A204.1 (cell line): ENCODE data around the gene SLX1A.
"Not testable (repeated sequence)": the region's sequence is repeated elsewhere in the genome, so short reads cannot be mapped to it uniquely, and the experiment has no call there.

ENCODE experiments used
- FAIRE-seq: peaks from 2 replicates; lab custom pipeline; 2012; peaks lifted over from hg19 to GRCh38; lab: Jason Lieb, UNC

The SLX1A gene

GRCh38 chr16:30193615-30194014 is at the start of gene SLX1A, which contains the start of gene BOLA2B:
Gene SLX1A, plus strand, starts transcription at chr16:30193875. Its CDS starts 210 bp downstream, at chr16:30194085.
Gene BOLA2B, minus strand, starts transcription at chr16:30193666. Its CDS starts 71 bp downstream, at chr16:30193595.
- peak; percentile 98 for FAIRE-seq

- FAIRE-seq, result no peak
These were observed 49.7 kb upstream of the SLX1A start for GRCh38 chr16:30144017-30144416.

GRCh38 chr16:30144917-30145316 is 48.8 kb upstream of the SLX1A start:
- FAIRE-seq, result peak; percentile 98

- no peak for FAIRE-seq
These were observed 48.0 kb upstream of the SLX1A start for GRCh38 chr16:30145657-30146056.

DNA sequence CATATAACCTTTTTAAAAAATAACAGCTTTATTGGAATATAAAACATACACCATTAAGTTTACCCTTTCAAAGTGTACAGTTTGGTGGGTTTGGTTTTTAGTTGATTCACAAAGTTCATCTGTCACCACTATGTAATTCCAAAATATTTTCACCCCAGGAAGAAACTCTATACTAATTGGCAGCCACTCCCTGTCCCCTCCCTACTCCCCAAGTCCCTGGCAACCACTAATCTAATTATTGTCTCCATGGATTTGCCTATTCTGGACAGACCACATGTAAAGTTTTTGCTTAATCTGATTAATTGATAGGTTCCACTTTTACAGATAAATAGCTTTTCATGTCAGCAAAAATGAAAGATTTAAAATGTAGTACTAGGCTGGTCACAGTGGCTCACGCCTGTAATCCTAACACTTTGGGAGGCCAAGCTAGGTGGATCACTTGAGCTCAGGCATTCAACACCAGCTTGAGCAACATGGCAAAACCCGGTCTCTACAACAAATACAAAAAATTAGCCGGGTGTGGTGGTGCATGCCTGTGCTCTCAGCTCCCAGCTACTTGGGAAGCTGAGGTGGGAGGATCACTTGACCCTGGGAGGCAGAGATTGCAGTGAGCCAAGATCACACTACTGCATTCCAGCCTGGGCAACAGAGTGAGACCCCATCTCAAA is 45.7 kb upstream of the SLX1A start:
- FAIRE-seq, result no peak

DNA sequence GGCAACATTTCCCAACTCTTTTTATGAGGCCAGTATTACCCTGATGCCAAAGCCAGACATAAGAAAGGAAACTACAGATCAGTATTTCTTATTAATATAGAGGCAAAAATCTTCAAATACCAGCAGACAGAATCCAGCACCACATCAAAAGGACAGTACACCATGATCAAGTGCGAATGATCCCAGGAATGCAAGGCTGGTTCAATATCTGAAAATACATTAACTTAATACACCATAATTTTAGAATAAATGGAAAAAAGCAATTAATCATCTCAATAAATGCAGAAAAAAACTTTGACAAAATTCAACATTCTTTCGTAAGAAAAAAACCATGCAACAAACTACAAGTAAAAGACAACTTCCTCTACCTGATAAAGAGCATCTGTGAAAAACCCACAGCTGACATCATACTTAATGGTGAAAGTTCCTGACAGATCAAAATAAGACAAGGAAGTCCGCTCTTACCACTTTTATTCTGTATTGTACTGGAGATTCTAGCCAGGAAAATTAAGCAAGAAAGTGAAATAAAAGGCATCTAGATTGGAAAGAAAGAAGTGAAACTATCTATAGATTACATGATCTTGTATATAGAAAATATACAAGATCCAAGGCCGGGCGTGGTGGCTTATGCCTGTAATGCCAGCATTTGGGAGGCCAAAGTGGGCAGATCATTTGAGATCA is 44.3 kb upstream of the SLX1A start:
- FAIRE-seq, result no peak

- no peak for FAIRE-seq
These were observed 42.6 kb upstream of the SLX1A start for GRCh38 chr16:30151091-30151490.

DNA sequence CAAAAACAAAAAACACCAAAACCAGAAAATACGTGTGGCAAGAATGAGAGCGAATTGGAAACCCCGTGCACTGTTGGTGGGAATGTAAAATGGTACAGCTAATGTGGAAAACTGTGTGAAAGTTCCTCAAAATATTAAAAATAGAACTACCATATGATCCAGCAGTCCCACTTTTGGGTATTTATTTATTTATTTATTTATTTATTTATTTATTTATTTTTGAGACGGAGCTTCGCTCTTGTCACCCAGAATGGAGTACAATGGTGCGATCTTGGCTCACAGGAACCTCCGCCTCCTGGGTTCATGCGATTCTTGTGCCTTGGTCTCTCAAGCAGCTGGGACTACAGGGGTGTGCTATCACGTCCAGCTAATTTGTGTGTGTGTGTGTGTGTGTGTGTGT is 41.2 kb upstream of the SLX1A start:
- no peak for FAIRE-seq

DNA sequence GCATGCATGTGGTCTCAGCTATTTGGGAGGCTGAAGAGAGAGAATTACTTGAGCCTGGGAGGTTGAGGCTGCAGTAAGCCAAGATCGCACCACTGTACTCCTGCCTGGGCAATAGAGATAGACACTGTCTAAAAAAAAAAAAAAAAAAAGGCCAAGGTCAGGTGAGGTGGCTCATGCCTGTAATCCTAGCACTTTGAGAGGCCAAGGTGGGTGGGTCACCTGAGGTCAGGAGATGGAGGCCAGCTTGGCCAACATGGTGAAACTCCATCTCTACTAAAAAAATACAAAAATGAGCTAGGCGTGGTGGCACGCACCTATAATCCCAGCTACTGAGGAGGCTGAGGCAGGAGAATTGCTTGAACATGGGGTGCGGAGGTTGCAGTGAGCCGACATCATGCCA is 38.5 kb upstream of the SLX1A start:
- no peak for FAIRE-seq

- FAIRE-seq, result no peak
These were observed 36.5 kb upstream of the SLX1A start for GRCh38 chr16:30157214-30157613.

DNA sequence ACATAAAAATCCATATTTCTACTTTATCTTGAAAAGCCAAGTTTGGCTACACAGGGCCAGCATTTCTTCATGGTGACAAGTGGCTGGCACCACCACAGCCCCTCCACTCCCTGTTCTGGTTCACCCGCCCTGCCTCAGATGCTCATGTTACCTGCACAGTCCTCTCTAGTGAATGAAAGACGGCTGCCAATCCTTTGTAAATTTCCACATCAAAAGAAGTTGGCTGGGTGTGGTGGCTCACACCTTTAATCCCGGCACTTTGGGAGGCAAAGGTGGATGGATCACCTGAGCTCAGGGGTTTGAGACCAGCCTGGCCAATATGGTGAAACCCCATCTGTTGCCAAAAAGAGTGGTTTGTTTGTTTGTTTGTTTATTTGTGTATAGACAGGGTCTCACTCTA is 30.1 kb upstream of the SLX1A start:
- no peak for FAIRE-seq

DNA sequence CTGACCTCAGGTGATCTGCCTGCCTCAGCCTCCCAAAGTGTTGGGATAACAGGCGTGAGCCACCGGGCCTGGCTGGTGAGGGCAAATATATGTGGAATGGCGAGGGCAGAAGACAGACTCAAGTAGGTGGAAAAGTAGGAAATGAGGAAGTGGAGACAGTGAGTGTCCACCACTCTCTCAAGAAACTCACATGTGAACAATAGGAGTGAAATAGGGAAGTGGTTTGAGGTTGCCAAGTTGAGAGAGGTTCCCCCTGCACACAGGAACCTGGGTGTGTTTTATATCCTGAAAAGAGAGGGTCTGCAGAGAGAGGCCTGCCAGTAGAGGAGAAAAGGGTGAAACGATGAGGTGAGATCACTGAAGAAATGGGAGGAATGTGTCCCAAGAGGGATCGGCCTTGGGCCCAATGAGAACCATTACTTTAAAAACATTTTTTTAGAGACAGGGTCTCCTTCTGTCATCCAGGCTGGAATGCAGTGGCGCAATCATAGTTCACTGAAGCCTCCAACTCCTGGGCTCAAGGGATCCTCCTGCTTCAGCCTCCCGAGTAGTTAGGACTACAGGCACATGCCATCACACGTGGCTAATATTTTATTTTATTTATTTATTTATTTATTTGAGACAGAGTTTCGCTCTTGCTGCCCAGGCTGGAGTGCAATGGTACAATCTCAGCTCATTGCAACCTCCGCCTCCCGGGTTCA is 27.3 kb upstream of the SLX1A start:
- FAIRE-seq, result no peak

DNA sequence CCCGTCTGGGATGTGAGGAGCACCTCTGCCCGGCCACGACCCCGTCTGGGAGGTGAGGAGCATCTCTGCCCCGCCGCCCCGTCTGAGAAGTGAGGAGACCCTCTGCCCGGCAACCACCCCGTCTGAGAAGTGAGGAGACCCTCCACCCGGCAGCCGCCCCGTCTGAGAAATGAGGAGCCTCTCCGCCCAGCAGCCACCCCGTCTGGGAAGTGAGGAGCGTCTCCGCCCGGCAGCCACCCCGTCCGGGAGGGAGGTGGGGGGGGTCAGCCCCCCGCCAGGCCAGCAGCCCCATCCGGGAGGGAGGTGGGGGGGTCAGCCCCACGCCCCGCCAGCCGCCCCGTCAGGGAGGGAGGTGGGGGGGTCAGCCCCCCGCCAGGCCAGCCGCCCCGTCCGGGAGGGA is 24.9 kb upstream of the SLX1A start:
- FAIRE-seq, result not testable (repeated sequence)

GRCh38 chr16:30169416-30169815 is 24.3 kb upstream of the SLX1A start:
- not testable (repeated sequence) for FAIRE-seq

- FAIRE-seq, result not testable (repeated sequence)
These were observed 23.5 kb upstream of the SLX1A start for GRCh38 chr16:30170145-30170544.

- no peak for FAIRE-seq
These were observed 20.6 kb upstream of the SLX1A start for GRCh38 chr16:30173054-30173453.

DNA sequence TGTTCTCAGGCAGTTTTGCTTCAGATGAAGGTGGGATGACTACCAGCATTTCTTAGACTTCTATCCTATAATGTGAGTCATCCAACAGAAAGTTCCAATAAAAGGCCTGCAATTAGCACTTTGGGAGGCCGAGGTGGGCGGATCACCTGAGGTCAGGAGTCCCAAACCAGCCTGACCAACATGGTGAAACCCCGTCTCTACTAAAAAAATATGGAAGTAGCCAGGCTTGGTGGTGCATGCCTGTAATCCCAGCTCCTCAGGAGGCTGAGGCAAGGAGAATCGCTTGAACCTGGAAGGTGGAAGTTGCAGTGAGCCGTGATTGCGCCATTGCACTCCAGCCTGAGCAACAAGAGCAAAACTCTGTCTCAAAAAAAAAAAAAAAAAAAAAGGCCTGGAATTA is 16.8 kb upstream of the SLX1A start:
- not testable (repeated sequence) for FAIRE-seq

DNA sequence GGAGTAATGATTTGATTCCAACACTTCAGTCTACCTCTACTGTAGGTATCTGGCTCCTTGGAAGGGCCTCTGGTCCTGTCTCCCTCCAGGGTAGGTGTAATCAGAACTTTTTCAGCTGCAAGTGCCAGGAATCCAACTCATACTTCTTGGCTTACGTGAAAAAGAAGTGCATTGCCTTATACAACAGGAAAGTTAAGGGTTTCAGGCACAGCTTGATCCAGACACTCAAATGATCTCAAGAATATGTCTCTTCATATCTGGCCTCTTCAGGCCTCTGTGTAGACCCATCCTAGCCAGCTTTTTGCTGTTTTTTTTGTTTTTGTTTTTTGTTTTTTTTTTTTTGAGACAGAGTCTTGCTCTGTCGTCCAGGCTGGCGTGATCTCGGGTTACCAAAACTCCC is 14.5 kb upstream of the SLX1A start:
- no peak for FAIRE-seq

DNA sequence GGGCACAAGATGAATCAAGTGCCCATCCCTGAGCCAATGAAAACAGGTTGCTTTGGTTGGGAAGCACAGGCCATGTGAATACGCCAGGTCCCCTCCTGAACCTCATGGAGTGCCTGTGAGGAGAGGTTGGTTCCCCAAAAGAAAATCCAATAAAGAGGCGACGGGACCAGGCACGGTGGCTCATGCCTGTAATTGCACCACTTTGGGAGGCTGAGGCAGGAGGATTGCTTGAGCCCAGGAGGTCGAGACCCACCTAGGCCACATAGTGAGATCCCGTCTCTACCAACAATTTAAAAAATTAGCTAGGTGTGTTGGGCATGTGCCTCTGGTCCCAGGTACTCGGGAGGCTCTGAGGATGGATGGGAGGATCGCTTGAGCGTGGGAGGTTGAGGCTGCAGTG is 13.7 kb upstream of the SLX1A start:
- FAIRE-seq, result no peak

GRCh38 chr16:30180741-30181140 is 12.9 kb upstream of the SLX1A start:
- no peak for FAIRE-seq

GRCh38 chr16:30183233-30184095 is 10.2 kb upstream of the SLX1A start, which contains the start of gene CORO1A:
Gene CORO1A, plus strand, starts transcription at chr16:30183602. Its CDS starts 1,608 bp downstream, at chr16:30185210.
- FAIRE-seq, result no peak
